ENCODE measurements around the gene CIDEC. TPM values are rescaled to one million over a fixed set of nuclear protein-coding genes. Genes with fewer than 3 reads are reported as not detected.
"Not testable (repeated sequence)": the region's sequence is repeated elsewhere in the genome, so short reads cannot be mapped to it uniquely, and the experiment has no call there.

The CIDEC gene
- polyA plus RNA-seq, 2 of the 4 experiments (the other 2 are of a cell fraction) = 3.3 to 6.3 TPM

DNA sequence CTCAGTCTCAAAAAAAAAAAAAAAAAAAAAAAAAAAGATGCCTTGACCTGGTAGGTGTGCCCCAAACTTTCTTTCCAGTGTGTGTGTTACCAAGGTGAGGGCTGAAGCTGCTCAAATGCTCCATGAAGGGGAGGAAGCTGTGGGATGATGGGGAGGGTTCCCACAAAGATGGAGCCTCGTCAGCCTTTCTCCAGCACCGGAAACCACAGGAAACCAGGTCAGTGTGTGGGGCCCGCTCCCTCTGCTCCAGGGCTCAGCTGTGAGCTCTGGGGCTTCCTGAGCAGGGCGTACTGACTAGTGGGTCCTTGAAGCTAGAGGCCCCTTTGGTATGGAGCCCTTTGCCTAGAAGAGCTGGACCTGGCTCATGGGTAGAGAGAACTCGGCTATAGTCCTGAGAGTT is 21.9 kb upstream of the CIDEC start:
- H3K9me3 ChIP-seq = no peaks in the 10 kb centered on the region
- H3K4me1 ChIP-seq = peaks cover 40% of the 10 kb centered on the region
- WGBS (ENCODE audit: missing lambda C conversion rate) = 88% methylated on average over 5 of the region's 5 CpGs
- CTCF ChIA-PET = interaction anchor here (0.6 to 3.9 kb wide), 10 partner anchors 9 to 53 kb away, joined by 3 to 18 read pairs (median 6); partner anchors contain the start of gene CRELD1
- no peak for ATAC-seq
- FAIRE-seq = no peak
- no peak for DNase-seq (ENCODE audit: low read depth in 1 of 2, low spot score in 1 of 2)
- POLR2A ChIA-PET = interaction anchor here (0.5 kb wide), 1 partner anchor 8 kb away, joined by 3 read pairs; no protein-coding TSS in a partner anchor
- no peak overlapping the region for H3K4me2 ChIP-seq
- H3K4me3 ChIP-seq = no peak overlapping the region
- TF ChIP-seq CBX2 (IDR thresholded peaks at IDR 0.05; ENCODE audit: borderline replicate concordance, low read depth) = no peak
- no peak for TF ChIP-seq TFCP2L1 (CRISPR knock-in tag; IDR thresholded peaks at IDR 0.05)
- TF ChIP-seq CHD2 (IDR thresholded peaks at IDR 0.05; ENCODE audit: low read length, partially characterized antibody) = no peak
- no peak for TF ChIP-seq MYC (IDR thresholded peaks at IDR 0.05; ENCODE audit: borderline replicate concordance, low read length)
- TF ChIP-seq E2F6 (IDR thresholded peaks at IDR 0.05; ENCODE audit: borderline replicate concordance, low read depth) = no peak
- TF ChIP-seq ATOH8 (CRISPR knock-in tag; IDR thresholded peaks at IDR 0.05; ENCODE audit: low read depth) = no peak
- TF ChIP-seq HOXB5 (CRISPR knock-in tag; IDR thresholded peaks at IDR 0.05) = no peak
- H3K27ac ChIP-seq = no peak overlapping the region

DNA sequence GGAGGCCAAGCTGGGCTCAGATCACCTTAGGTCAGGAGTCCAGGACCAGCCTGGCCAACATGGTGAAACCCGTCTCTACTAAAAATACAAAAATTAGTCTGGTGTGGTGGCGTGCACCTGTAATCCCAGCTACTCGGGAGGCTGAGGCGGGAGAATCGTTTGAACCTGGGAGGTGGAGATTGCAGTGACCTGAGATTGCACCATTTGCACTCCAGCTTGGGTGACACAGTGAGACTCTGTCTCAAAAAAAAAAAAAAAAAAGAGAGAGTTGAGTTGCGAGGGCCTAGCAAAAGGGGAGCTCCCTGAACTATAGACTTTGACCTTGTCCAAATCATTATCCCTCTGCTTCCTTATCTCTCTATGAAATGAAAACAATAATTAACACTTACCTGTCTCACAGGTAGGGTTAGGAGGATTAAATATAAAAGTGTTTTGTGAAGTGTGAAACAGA is 20.9 kb upstream of the CIDEC start:
- DNase-seq (ENCODE audit: low read depth in 1 of 2, low spot score in 1 of 2); ATAC-seq; H3K27ac ChIP-seq; FAIRE-seq; H3K4me2 ChIP-seq; H3K4me3 ChIP-seq; H3K9me3 ChIP-seq: not testable (repeated sequence)
- ChIA-PET CTCF (interaction anchor here (0.6 to 3.9 kb wide), 10 partner anchors 10 to 52 kb away, joined by 3 to 18 read pairs (median 4); partner anchors contain the start of genes CRELD1 and JAGN1), POLR2A (interaction anchor here (0.7 to 1.4 kb wide), 2 partner anchors 12 to 16 kb away, joined by 5 to 7 read pairs; no protein-coding TSS in a partner anchor)
- 91% methylated on average over 6 of the region's 6 CpGs for whole genome bisulfite sequencing (ENCODE audit: missing lambda C conversion rate)
- H3K4me1 ChIP-seq = peaks cover 49% of the 10 kb centered on the region

DNA sequence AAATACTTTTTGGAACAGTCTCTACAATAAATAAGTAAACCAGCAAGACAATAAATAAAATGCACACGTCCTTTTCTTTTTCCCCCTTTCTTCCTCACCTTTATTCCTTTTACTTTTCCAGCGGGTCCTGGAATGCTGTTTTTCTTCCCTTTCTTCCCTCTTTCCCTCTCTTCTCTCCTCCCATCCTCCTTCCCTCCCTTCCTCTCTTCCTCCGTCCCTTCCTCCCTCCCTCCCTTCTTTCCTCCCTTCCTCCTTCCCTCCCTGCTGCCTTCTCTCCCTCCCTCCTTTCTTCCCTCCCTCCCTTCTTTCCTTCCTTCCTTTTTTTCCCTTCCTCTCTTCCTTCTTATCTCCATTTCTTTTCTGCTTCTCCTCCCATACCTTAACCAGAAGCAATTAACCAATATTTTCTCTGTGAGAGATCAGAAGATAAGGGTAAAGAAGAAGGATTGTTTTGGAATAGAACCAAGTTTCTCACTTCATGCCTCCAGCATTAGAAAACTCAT is 19.3 kb upstream of the CIDEC start:
- no peak for FAIRE-seq
- no peak overlapping the region for H3K4me3 ChIP-seq
- ATAC-seq = no peak

More for the DNA sequence above, 19.3 kb upstream of the CIDEC start:
- ChIA-PET CTCF (interaction anchor here (1.7 kb wide), 1 partner anchor 14 kb away, joined by 5 read pairs; no protein-coding TSS in a partner anchor), POLR2A (no interaction called here)
- H3K9me3 ChIP-seq = no peaks in the 10 kb centered on the region
- no peak for DNase-seq (ENCODE audit: low read depth in 1 of 2, low spot score in 1 of 2)
- 43% methylated on average over 3 of the region's 3 CpGs for WGBS (ENCODE audit: missing lambda C conversion rate)
- peak overlapping the region; percentile 68 for H3K4me2 ChIP-seq
- H3K27ac ChIP-seq = peak overlapping the region; percentile 76 to 82; a peak in 5 of 6 replicates
- TF ChIP-seq BHLHE40 (IDR thresholded peaks at IDR 0.05; ENCODE audit: low read depth, low read length) = no peak
- TF ChIP-seq CBX8 (IDR thresholded peaks at IDR 0.05) = no peak
- no peak for TF ChIP-seq FOSB (CRISPR knock-in tag; IDR thresholded peaks at IDR 0.05)
- no peak for TF ChIP-seq CTCF (IDR thresholded peaks at IDR 0.05)
- no peak for TF ChIP-seq MAFK (IDR thresholded peaks at IDR 0.05; ENCODE audit: partially characterized antibody)
- no peak for TF ChIP-seq FOSL2 (IDR thresholded peaks at IDR 0.05)
- no peak for TF ChIP-seq FOSL2 (CRISPR knock-in tag; IDR thresholded peaks at IDR 0.05)
- TF ChIP-seq PBX3 (IDR thresholded peaks at IDR 0.05) = no peak
- TF ChIP-seq SMC3 (IDR thresholded peaks at IDR 0.05) = no peak
- no peak for TF ChIP-seq EHMT2 (IDR thresholded peaks at IDR 0.05; ENCODE audit: low read depth)
- TF ChIP-seq TFCP2L1 (CRISPR knock-in tag; IDR thresholded peaks at IDR 0.05) = no peak
- TF ChIP-seq HMGXB4 (CRISPR knock-in tag; IDR thresholded peaks at IDR 0.05; ENCODE audit: borderline replicate concordance) = no peak
- TF ChIP-seq JUN (IDR thresholded peaks at IDR 0.05) = no peak
- TF ChIP-seq, protein P1, sequence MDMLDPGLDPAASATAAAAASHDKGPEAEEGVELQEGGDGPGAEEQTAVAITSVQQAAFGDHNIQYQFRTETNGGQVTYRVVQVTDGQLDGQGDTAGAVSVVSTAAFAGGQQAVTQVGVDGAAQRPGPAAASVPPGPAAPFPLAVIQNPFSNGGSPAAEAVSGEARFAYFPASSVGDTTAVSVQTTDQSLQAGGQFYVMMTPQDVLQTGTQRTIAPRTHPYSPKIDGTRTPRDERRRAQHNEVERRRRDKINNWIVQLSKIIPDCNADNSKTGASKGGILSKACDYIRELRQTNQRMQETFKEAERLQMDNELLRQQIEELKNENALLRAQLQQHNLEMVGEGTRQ (IDR thresholded peaks at IDR 0.05) = no peak
- no peak for TF ChIP-seq CBX2 (IDR thresholded peaks at IDR 0.05; ENCODE audit: borderline replicate concordance, low read depth)
- TF ChIP-seq TP53 (CRISPR knock-in tag; IDR thresholded peaks at IDR 0.05) = no peak
- no peak for TF ChIP-seq ZNF302 (CRISPR knock-in tag; IDR thresholded peaks at IDR 0.05)
- H3K4me1 ChIP-seq = peaks cover 61% of the 10 kb centered on the region
